BLaER1 treated with 17β-estradiol and CSF1 and Interleukin-3, amounts not matched to agents 10 nM and 100 nM (cell line): ENCODE data around the gene TNS2.
A peak's percentile ranks its signal among the peaks of the same experiment; 100 is the strongest.
"Not testable (repeated sequence)": the region's sequence is repeated elsewhere in the genome, so short reads cannot be mapped to it uniquely, and the experiment has no call there.

Source experiments
- H3K27ac ChIP-seq, 11 experiments: shearing (Covaris generic); formaldehyde crosslinking; 2 replicates each; pipeline ENCODE4 v1.8.1; 2022
- H3K27me3 ChIP-seq, 11 experiments: shearing (Covaris generic); formaldehyde crosslinking; 2 replicates each; pipeline ENCODE4 v1.8.1; 2022
- H3K36me3 ChIP-seq, 11 experiments: shearing (Covaris generic); formaldehyde crosslinking; 2 replicates each; pipeline ENCODE4 v1.8.1; 2022
- H3K4me1 ChIP-seq, 10 experiments: shearing (Covaris generic); formaldehyde crosslinking; 2 replicates each; pipeline ENCODE4 v1.8.1; 2022
- H3K4me2 ChIP-seq, 11 experiments: shearing (Covaris generic); formaldehyde crosslinking; 2 replicates each; pipeline ENCODE4 v1.8.1; 2022
- H3K4me3 ChIP-seq, 10 experiments: shearing (Covaris generic); formaldehyde crosslinking; 2 replicates each; pipeline ENCODE4 v1.8.1; 2022
- H3K9ac ChIP-seq, 11 experiments: shearing (Covaris generic); formaldehyde crosslinking; 2 replicates each; pipeline ENCODE4 v1.8.1; 2022
- H3K9me3 ChIP-seq, 11 experiments: shearing (Covaris generic); formaldehyde crosslinking; replicated peaks in 1 of 11; 2 replicates each; pipeline ENCODE4 v1.8.1; 2022
- H4K20me1 ChIP-seq, 11 experiments: shearing (Covaris generic); formaldehyde crosslinking; 2 replicates each; pipeline ENCODE4 v1.8.1; 2022
- Cebpa-rat ChIP-seq, 11 experiments: shearing (Covaris generic); IDR thresholded peaks; 2 replicates each; pipeline ENCODE4 v1.8.1; 2022

The TNS2 gene

DNA sequence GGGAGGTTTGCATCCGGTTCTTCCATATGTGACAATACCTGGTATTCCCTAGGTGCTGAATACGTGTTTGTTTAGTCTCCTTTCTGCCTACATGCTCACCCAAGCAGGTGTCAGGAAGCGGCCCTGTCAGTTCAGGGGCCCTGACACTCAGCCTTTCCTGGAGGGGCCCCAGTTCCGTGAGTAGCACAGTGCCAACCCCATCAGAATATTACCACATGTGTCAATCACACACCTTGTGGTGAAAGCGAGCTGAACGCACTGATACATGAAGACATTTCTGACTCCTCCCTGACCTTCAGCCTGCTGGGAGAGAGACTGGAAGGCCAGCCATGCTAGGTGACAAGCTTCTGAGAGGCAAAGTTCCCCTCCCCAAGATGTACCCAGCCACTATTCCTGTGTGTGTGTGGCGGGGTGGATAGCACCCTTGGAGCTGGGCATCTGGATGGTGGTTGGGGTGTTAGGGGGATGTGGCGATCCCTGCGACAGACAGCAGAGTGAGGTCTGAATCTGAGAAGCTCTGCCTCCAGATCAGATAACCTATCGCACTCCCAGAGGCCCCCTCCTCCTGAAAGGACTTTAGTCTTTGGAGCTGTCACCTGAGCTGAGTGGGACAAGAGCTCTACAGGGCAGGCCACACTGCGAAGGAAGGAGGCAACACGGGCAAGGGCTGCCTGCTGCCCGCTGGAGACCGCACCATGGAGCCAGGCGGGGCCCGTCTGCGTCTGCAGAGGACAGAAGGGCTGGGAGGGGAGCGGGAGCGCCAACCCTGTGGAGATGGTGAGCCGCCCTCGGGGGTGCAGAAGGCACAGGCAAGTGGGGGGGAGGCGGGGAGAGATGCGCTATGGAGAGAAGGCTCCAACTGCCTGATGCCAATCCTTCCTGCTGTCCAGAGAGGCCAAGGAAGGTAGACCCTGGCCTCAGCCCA, 53.3 kb downstream of the TNS2 start, which contains the start of gene SOAT2:
TSS of gene SOAT2 (plus strand) at position 604 of the 925 bp plus-strand sequence. CDS start at position 696, 92 bp downstream.
- Histone ChIP-seq H3K27me3 (no peaks in the 10 kb centered on the region), H3K27ac (peak within 1 kb of the TSS in 10 of 11 experiments; percentile 12 to 76 (median 51); a peak in 16 of 22 replicates), H3K9ac (peak within 1 kb of the TSS in 8 of 11 experiments; percentile 8 to 56 (median 32); a peak in 9 of 22 replicates), H4K20me1 (no peaks in the 10 kb centered on the region; a peak in 1 of 22 replicates), H3K9me3 (no peaks in the 10 kb centered on the region), H3K36me3 (no peaks in the 10 kb centered on the region), H3K4me2 (peak within 1 kb of the TSS; percentile 39 to 89 (median 72)), H3K4me3 (no peak within 1 kb of the TSS; a peak in 1 of 20 replicates), H3K4me1 (peaks cover 37 to 67% (median 45%) of the 10 kb centered on the region in 10 experiments)
- no peak for TF ChIP-seq Cebpa-rat (IDR thresholded peaks at IDR 0.05)

DNA sequence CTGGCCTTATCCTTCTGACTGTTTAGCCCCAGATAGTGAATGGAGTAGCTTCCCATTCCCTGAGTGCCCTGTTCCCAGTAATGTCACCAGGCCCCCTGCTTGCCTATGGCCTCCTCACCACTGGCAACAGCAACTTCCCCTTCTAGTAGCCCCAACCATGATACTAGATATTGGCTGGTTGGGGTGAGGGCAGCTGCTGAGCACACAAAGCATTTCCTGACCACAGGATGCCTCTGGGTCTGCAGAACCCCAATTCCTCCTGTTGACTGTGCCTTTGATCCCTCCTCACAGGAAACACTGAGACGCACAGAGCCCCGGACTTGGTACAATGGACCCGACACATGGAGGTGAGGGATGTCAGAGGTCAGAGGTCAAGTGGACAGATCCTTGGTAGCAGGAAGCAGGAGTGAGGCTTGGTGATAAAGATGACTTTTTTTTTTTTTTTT, 54.0 kb downstream of the TNS2 start:
- Histone ChIP-seq H3K27ac (peak overlapping the region in 10 of 11 experiments; percentile 12 to 76 (median 51); a peak in 16 of 22 replicates), H3K9me3 (no peaks in the 10 kb centered on the region), H3K27me3 (no peaks in the 10 kb centered on the region), H3K4me1 (peaks cover 29 to 60% (median 37%) of the 10 kb centered on the region in 10 experiments), H4K20me1 (no peaks in the 10 kb centered on the region; a peak in 1 of 22 replicates), H3K4me2 (peak overlapping the region; percentile 39 to 89 (median 72)), H3K9ac (peak overlapping the region in 7 of 11 experiments; percentile 8 to 56 (median 18); a peak in 5 of 22 replicates), H3K36me3 (no peaks in the 10 kb centered on the region), H3K4me3 (no peak overlapping the region)
- no peak for TF ChIP-seq Cebpa-rat (IDR thresholded peaks at IDR 0.05)

DNA sequence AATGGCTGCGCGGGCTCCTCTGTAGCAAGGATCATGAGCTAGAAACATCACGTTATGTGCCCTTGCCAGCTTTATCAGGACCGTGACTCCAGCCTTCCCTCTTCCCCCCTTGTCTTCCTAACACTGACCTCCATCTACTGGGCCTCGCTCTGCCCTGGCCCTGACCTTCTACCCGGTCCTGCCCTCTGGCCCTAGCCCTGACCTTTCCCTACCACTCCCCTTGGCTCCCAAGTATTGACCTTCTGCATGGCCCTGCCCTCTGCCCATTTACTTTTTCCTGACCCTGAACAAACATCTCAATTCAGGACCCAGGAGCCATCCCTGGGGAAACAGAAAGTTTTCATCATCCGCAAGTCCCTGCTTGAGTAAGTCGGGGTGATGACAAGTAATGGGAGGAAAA, 55.4 kb downstream of the TNS2 start:
- H3K4me2 ChIP-seq: no peak overlapping the region
- peaks cover 24 to 47% (median 29%) of the 10 kb centered on the region in 10 experiments for H3K4me1 ChIP-seq
- H3K36me3 ChIP-seq: no peaks in the 10 kb centered on the region
- no peak overlapping the region for H3K4me3 ChIP-seq
- H3K27ac ChIP-seq: no peak overlapping the region
- H3K27me3 ChIP-seq: no peaks in the 10 kb centered on the region
- H4K20me1 ChIP-seq: no peaks in the 10 kb centered on the region
- no peaks in the 10 kb centered on the region for H3K9me3 ChIP-seq
- TF ChIP-seq Cebpa-rat (IDR thresholded peaks at IDR 0.05): no peak
- H3K9ac ChIP-seq: no peak overlapping the region

DNA sequence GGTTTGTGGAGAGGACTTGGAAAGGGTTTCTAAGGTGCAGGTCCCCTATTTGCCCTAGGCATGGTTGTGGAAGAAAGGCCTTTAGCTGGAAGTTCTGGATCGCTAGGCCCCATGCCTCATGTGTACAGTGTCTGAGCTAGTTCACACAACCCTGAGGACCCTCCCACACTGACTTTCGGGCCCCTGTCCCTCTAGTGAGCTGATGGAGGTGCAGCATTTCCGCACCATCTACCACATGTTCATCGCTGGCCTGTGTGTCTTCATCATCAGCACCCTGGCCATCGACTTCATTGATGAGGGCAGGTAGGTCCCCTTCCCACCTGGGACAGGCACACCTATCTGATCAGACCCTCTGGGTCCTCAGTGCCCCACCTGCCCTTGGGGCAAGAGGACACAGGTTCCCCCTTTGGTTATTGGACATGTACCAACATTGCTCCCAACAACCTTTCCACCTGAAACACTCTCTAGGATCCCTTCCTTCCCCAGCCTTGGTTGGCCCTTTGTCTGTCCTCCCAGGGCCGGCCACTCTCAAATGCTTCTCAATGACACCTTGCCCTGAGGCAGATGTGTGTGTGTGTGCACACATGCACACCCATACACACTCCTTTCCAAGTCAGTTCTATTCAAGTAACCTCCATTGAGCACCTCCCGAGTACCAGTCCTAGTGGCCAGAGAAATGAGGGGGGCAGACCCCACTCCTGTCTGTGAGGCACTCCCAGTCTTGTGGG, 56.0 kb downstream of the TNS2 start:
- no peak for TF ChIP-seq Cebpa-rat (IDR thresholded peaks at IDR 0.05)
- H3K4me1 ChIP-seq: peaks cover 24 to 41% (median 29%) of the 10 kb centered on the region in 10 experiments
- H3K4me3 ChIP-seq: no peak overlapping the region
- H4K20me1 ChIP-seq: no peaks in the 10 kb centered on the region
- H3K4me2 ChIP-seq: no peak overlapping the region
- no peak overlapping the region for H3K9ac ChIP-seq
- no peak overlapping the region for H3K27ac ChIP-seq
- H3K36me3 ChIP-seq: no peaks in the 10 kb centered on the region
- no peaks in the 10 kb centered on the region for H3K9me3 ChIP-seq
- H3K27me3 ChIP-seq: no peaks in the 10 kb centered on the region

DNA sequence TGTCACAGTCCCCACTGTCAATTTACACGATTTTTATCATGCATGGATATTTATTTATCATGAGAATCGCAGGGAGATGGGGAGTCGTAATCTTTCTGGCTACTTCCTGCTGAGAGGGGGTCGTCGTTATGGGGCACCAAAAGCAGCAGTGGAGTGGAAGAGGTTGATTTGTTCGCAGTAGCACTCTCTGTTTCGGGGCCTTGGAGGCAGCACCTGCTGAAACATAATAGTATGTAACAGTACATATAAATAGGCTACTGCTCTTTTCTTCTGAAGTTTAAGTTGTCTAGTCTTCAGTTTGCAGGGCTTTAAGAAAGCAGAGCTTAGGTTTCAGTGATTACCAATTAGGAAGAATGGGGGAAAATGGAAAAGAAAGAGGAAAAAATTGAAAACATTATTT, 57.3 kb downstream of the TNS2 start:
- H3K9ac ChIP-seq: no peak overlapping the region
- no peak overlapping the region for H3K4me3 ChIP-seq

DNA sequence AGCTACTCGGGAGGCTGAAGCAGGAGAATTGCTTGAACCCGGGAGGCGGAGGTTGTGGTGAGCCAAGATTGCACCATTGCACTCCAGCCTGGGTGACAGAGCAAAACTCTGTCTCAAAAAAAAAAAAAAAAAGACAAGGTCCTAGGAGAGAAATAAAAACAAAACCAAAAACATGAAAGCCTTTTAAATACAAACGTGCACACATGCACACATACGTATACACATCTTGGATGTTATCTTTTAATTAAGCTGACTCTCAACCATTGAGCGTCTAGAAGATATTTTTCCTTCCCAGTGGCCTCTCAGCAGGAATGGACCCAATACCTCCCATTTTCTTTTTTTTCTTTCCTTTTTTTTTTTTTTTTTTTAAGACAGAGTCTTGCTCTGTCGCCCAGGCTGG, 62.6 kb downstream of the TNS2 start:
- not testable (repeated sequence) for H3K9ac ChIP-seq, H3K27ac ChIP-seq, H3K4me3 ChIP-seq, H4K20me1 ChIP-seq, H3K4me1 ChIP-seq, H3K36me3 ChIP-seq, H3K9me3 ChIP-seq, H3K27me3 ChIP-seq, H3K4me2 ChIP-seq

More for the DNA sequence above, 57.3 kb downstream of the TNS2 start:
- Histone ChIP-seq H3K4me1 (peaks cover 23 to 29% (median 27%) of the 10 kb centered on the region in 10 experiments), H3K4me2 (no peak overlapping the region), H3K27ac (no peak overlapping the region), H3K27me3 (no peaks in the 10 kb centered on the region), H3K36me3 (no peaks in the 10 kb centered on the region), H3K9me3 (no peaks in the 10 kb centered on the region), H4K20me1 (no peaks in the 10 kb centered on the region)
- no peak for TF ChIP-seq Cebpa-rat (IDR thresholded peaks at IDR 0.05)

DNA sequence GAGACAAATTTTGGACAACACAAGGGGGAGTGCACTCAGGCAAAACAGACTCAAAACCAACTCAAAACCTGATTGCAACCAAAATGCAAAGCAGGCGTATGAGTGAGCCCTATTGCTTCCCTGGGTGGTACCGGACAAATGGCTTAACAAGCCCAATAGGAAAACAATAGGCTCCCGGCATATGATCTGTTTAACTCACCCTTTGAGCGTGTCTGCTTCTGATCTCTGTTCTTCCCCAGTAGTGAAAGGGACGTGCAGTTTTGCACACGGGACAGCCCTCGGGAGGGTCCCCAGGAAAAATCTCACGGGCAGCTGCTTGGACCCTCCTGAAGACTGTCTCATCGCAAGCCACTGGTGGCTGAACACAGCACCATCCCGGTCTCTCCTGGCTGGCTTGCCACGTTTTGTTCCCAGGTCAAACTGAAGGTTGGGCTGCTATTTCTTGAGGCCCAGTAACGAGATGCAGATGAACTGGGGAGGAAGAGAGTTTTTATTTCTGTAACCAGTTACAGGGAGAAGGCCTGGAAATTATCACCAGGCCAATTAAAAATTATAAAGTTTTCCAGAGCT, 63.4 kb downstream of the TNS2 start:
- Histone ChIP-seq H4K20me1 (no peaks in the 10 kb centered on the region), H3K27ac (no peak overlapping the region), H3K4me3 (no peak overlapping the region), H3K36me3 (no peaks in the 10 kb centered on the region), H3K9me3 (no peaks in the 10 kb centered on the region), H3K4me2 (no peak overlapping the region), H3K27me3 (no peaks in the 10 kb centered on the region), H3K9ac (no peak overlapping the region), H3K4me1 (no peaks in the 10 kb centered on the region)
- no peak for TF ChIP-seq Cebpa-rat (IDR thresholded peaks at IDR 0.05)

DNA sequence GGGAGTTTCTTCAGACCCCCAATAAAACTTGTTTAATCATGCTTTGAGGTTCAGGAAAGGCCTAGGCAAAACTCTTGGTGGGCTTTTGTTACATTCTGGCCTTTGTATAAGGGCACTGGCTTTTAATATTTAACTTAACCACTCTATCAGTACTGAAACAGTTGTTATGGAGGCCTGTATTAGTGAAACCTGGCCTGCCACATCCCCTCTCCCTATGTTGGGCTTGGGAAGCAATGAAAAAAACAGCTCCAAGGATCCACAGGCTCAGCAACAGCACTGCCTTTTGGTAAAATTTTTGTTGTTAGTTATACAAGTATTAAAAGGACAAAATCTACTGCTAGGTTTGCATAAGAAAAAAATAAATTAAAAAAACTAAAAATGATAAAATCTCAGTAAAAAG, 64.1 kb downstream of the TNS2 start:
- Histone ChIP-seq H3K4me1 (no peaks in the 10 kb centered on the region), H3K27me3 (no peaks in the 10 kb centered on the region), H3K27ac (no peak overlapping the region), H3K36me3 (no peaks in the 10 kb centered on the region), H3K4me3 (no peak overlapping the region), H4K20me1 (no peaks in the 10 kb centered on the region), H3K4me2 (no peak overlapping the region), H3K9me3 (no peaks in the 10 kb centered on the region), H3K9ac (no peak overlapping the region)
- TF ChIP-seq Cebpa-rat (IDR thresholded peaks at IDR 0.05): no peak
